HEK293 (cell line): Measurements from ENCODE around the gene CEMP1.

ENCODE experiments used
- CTCF ChIA-PET: fragments of 350-600 bp; formaldehyde crosslinking; extraction: SDS; loops from one replicate; lab custom pipeline; 2021; ENCODE audit warnings: antibody characterized with exemption; lab: Yijun Ruan, JAX
- POLR2A ChIA-PET: fragments of 300-600 bp; formaldehyde crosslinking; extraction: SDS; loops from one replicate; lab custom pipeline; 2020; ENCODE audit warnings: antibody characterized with exemption, inconsistent platforms; lab: Yijun Ruan, JAX
- H3K27ac ChIP-seq: fragments of 200-500 bp; sonication (Bioruptor generic); 2 replicates; pipeline ENCODE4 v1.5.1; 2014; ENCODE audit warnings: low read depth, low read length, control low read depth, inconsistent platforms; ENCODE audit errors: extremely low read depth
- H3K36me3 ChIP-seq, 2 experiments: fragments of 200-500 bp in 1 of 2; sonication (Bioruptor generic) in 1 of 2; 1 replicate in 1 of 2; 2 replicates in 1 of 2; pipeline ENCODE4 v1.5.1; 2014 to 2017; ENCODE audit warnings: inconsistent platforms in 2 of 2, low read length in 2 of 2; ENCODE audit not compliant: control insufficient read depth in 2 of 2, insufficient read depth in 1 of 2
- H3K4me1 ChIP-seq: fragments of 200-500 bp; sonication (Bioruptor generic); 2 replicates; pipeline ENCODE4 v1.5.1; 2014; ENCODE audit warnings: mild to moderate bottlenecking, low read length, inconsistent platforms; ENCODE audit not compliant: control insufficient read depth, insufficient read depth
- H3K4me3 ChIP-seq: 2 replicates; pipeline ENCODE4 v1.5.1; 2011; ENCODE audit warnings: low read depth, mild to moderate bottlenecking, control low read depth, low read length, moderate library complexity
- H3K9me3 ChIP-seq: fragments of 200-500 bp; sonication (Bioruptor generic); 2 replicates; pipeline ENCODE4 v1.5.1; 2014; ENCODE audit warnings: low read depth, low read length, inconsistent platforms; ENCODE audit not compliant: control insufficient read depth, insufficient read depth
- EGR2 ChIP-seq: fragments of 450-650 bp; formaldehyde crosslinking; IDR thresholded peaks from 2 replicates; pipeline ENCODE4 v1.5.1; 2016; ENCODE audit warnings: low read depth, missing biosample characterization, missing genetic modification characterization
- GLI2 ChIP-seq: fragments of 450-650 bp; formaldehyde crosslinking; IDR thresholded peaks from 2 replicates; pipeline ENCODE4; 2017; ENCODE audit warnings: missing biosample characterization, missing genetic modification characterization, low read depth, borderline replicate concordance
- ZBTB26 ChIP-seq: fragments of 450-650 bp; formaldehyde crosslinking; optimal IDR thresholded peaks from 2 replicates; pipeline ENCODE3; 2016; ENCODE audit warnings: missing biosample characterization, mild to moderate bottlenecking, missing genetic modification characterization
- ZFP37 ChIP-seq: fragments of 450-650 bp; formaldehyde crosslinking; IDR thresholded peaks from 2 replicates; pipeline ENCODE4 v1.5.1; 2016; ENCODE audit warnings: missing biosample characterization, missing genetic modification characterization
- ZNF112 ChIP-seq: fragments of 450-650 bp; formaldehyde crosslinking; IDR thresholded peaks from 2 replicates; pipeline ENCODE4 v1.5.0; 2017; ENCODE audit warnings: missing biosample characterization, missing genetic modification characterization
- ZNF133 ChIP-seq: fragments of 450-650 bp; formaldehyde crosslinking; IDR thresholded peaks from 2 replicates; pipeline ENCODE4 v1.5.1; 2016; ENCODE audit warnings: missing biosample characterization, missing genetic modification characterization
- ZNF148 ChIP-seq: fragments of 450-650 bp; formaldehyde crosslinking; IDR thresholded peaks from 2 replicates; pipeline ENCODE4 v1.5.0; 2017; ENCODE audit warnings: missing biosample characterization, missing genetic modification characterization, borderline replicate concordance
- ZNF155 ChIP-seq: fragments of 450-650 bp; formaldehyde crosslinking; IDR thresholded peaks from 2 replicates; pipeline ENCODE4 v1.5.1; 2016; ENCODE audit warnings: missing biosample characterization, missing genetic modification characterization
- ZNF157 ChIP-seq: fragments of 450-650 bp; formaldehyde crosslinking; IDR thresholded peaks from 2 replicates; pipeline ENCODE4 v1.5.1; 2016; ENCODE audit warnings: missing biosample characterization, missing genetic modification characterization
- ZNF16 ChIP-seq: fragments of 450-650 bp; formaldehyde crosslinking; IDR thresholded peaks from 2 replicates; pipeline ENCODE4 v1.5.1; 2016; ENCODE audit warnings: low read depth, missing biosample characterization, missing genetic modification characterization
- ZNF169 ChIP-seq: fragments of 450-650 bp; formaldehyde crosslinking; IDR thresholded peaks from 2 replicates; pipeline ENCODE4 v1.5.1; 2016; ENCODE audit warnings: missing biosample characterization, missing genetic modification characterization
- ZNF184 ChIP-seq: fragments of 450-650 bp; IDR thresholded peaks from 2 replicates; pipeline ENCODE4 v1.5.1; 2018; ENCODE audit warnings: missing biosample characterization, mild to moderate bottlenecking, missing genetic modification characterization
- ZNF266 ChIP-seq: fragments of 450-650 bp; formaldehyde crosslinking; IDR thresholded peaks from 2 replicates; pipeline ENCODE4 v1.5.1; 2016; ENCODE audit warnings: missing biosample characterization, missing genetic modification characterization, low read depth
- ZNF302 ChIP-seq: fragments of 450-650 bp; formaldehyde crosslinking; IDR thresholded peaks from 2 replicates; pipeline ENCODE4 v1.5.1; 2016; ENCODE audit warnings: missing biosample characterization, missing genetic modification characterization, low read depth
- ZNF335 ChIP-seq: fragments of 450-650 bp; formaldehyde crosslinking; conservative IDR thresholded peaks from 2 replicates; pipeline ENCODE4 v1.5.1; 2016; ENCODE audit warnings: missing biosample characterization, missing genetic modification characterization
- ZNF341 ChIP-seq: fragments of 450-650 bp; formaldehyde crosslinking; IDR thresholded peaks from 2 replicates; pipeline ENCODE4; 2016; ENCODE audit warnings: low read depth, missing biosample characterization, missing genetic modification characterization
- ZNF433 ChIP-seq: fragments of 450-650 bp; formaldehyde crosslinking; IDR thresholded peaks from 2 replicates; pipeline ENCODE4 v1.5.1; 2016; ENCODE audit warnings: missing biosample characterization, missing genetic modification characterization, low read depth
- ZNF488 ChIP-seq: fragments of 450-650 bp; formaldehyde crosslinking; IDR thresholded peaks from 2 replicates; pipeline ENCODE4 v1.5.1; 2016; ENCODE audit warnings: missing biosample characterization, missing genetic modification characterization
- ZNF501 ChIP-seq: fragments of 450-650 bp; formaldehyde crosslinking; IDR thresholded peaks from 2 replicates; pipeline ENCODE4 v1.5.1; 2016; ENCODE audit warnings: missing biosample characterization, missing genetic modification characterization
- ZNF510 ChIP-seq: fragments of 450-650 bp; formaldehyde crosslinking; IDR thresholded peaks from 2 replicates; pipeline ENCODE4 v1.5.1; 2018; ENCODE audit warnings: mild to moderate bottlenecking, missing genetic modification characterization, missing biosample characterization; ENCODE audit not compliant: insufficient replicate concordance
- ZNF544 ChIP-seq: fragments of 450-650 bp; formaldehyde crosslinking; IDR thresholded peaks from 2 replicates; pipeline ENCODE4 v1.5.0; 2017; ENCODE audit warnings: missing biosample characterization, missing genetic modification characterization
- ZNF560 ChIP-seq: fragments of 450-650 bp; formaldehyde crosslinking; IDR thresholded peaks from 2 replicates; pipeline ENCODE4 v1.5.1; 2017; ENCODE audit warnings: missing biosample characterization, missing genetic modification characterization, borderline replicate concordance
- ZNF623 ChIP-seq: fragments of 450-650 bp; formaldehyde crosslinking; IDR thresholded peaks from 2 replicates; pipeline ENCODE4 v1.5.1; 2016; ENCODE audit warnings: missing biosample characterization, missing genetic modification characterization
- ZNF645 ChIP-seq: fragments of 450-650 bp; formaldehyde crosslinking; IDR thresholded peaks from 2 replicates; pipeline ENCODE4; 2016; ENCODE audit warnings: missing biosample characterization, missing genetic modification characterization
- ZNF791 ChIP-seq: fragments of 450-650 bp; formaldehyde crosslinking; IDR thresholded peaks from 2 replicates; pipeline ENCODE4 v1.5.1; 2016; ENCODE audit warnings: missing biosample characterization, missing genetic modification characterization
- ZSCAN5A ChIP-seq: fragments of 450-650 bp; formaldehyde crosslinking; IDR thresholded peaks from 2 replicates; pipeline ENCODE4 v1.5.1; 2016; ENCODE audit warnings: missing biosample characterization, missing genetic modification characterization
- TF ChIP-seq, protein P1 (sequence below): fragments of 450-650 bp; formaldehyde crosslinking; IDR thresholded peaks from 2 replicates; pipeline ENCODE4 v1.5.1; 2016; ENCODE audit warnings: missing biosample characterization, missing genetic modification characterization

Gene CEMP1

DNA sequence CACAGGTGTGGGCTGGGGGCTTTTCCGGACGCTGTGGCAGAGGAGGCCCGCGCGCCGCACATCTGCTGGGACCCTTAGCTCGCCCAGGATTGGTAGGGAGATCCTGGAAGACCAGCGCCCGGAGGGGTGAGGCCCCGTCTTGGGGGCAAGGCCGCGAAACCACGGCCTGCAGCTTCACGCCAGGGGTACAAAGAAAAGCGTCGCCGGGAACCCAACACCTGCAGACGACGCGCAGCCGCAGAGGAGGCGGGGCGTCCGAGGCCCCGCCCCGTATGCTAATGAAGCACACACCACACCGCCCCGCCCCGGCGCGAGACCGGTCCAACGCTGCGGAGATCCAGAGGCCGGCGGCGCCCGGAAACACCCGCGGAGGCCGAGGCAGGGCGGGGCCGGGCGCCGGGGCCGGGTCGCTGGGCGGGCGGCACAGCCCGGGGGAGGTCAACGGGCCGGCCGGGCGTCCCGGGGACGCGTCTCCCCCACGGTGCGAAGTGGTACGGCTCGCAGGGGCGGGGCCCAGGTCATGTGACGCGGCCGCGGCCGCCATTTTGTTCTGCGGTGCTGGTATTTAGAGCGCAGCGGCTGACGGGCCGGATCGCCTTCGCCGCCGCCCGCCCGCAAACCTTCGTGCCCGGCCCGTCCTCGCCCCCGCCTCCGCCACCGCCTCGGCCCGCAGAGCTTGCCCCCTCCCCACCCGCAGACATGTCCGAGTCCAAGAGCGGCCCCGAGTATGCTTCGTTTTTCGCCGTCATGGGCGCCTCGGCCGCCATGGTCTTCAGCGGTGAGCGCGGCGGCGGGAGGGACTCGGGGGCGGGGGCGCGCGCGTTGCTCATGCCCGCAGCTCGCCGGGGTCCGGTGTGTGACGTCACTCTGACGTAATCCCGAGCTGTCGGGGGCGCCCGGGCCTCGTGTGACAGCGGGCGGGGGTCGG is 17.5 kb downstream of the CEMP1 start, which contains the start of gene ATP6V0C:
ATP6V0C (plus strand) TSS at position 548 of the 928 bp plus-strand sequence; CDS start at position 700, 152 bp downstream.
- CTCF ChIA-PET = interaction anchor here (0.6 to 5.6 kb wide), 2 partner anchors 12 to 195 kb away, joined by 3 to 27 read pairs; no protein-coding TSS in a partner anchor
- peaks cover 0 to 21% of the 10 kb centered on the region in 2 experiments; a peak in 1 of 3 replicates for H3K36me3 ChIP-seq
- no peaks in the 10 kb centered on the region for H3K9me3 ChIP-seq
- peak within 1 kb of the TSS; percentile 98 for H3K27ac ChIP-seq
- peak within 1 kb of the TSS; percentile 90 for H3K4me3 ChIP-seq
- POLR2A ChIA-PET = interaction anchor here (0.6 to 2.0 kb wide), 7 partner anchors 12 to 358 kb away, joined by 4 to 8 read pairs (median 5); partner anchors contain the start of genes PDPK1 and TRAF7
- no peaks in the 10 kb centered on the region; the same call in 1 of the 2 replicates for H3K4me1 ChIP-seq
- TF ChIP-seq ZNF302 (tag by site-specific recombination) (no peak), ZNF341 (0 out of 2 replicates have a peak, but pooled peaks have one; percentile 19), ZNF544 (tag by site-specific recombination) (no peak), ZBTB26 (peak; percentile 96), ZNF433 (tag by site-specific recombination) (no peak), ZNF16 (tag by site-specific recombination) (no peak), ZNF335 (tag by site-specific recombination) (peak; percentile 55), ZNF112 (tag by site-specific recombination) (no peak), ZNF266 (tag by site-specific recombination) (no peak), ZFP37 (no peak), ZSCAN5A (0 out of 2 replicates have a peak, but pooled peaks have one; percentile 49), ZNF488 (tag by site-specific recombination) (no peak), ZNF169 (peak; percentile 68; the same call in 1 of the 2 replicates), ZNF501 (tag by site-specific recombination) (no peak; the same call in 1 of the 2 replicates), ZNF184 (tag by site-specific recombination) (no peak), ZNF155 (tag by site-specific recombination) (no peak), EGR2 (tag by site-specific recombination) (peak; percentile 64), GLI2 (tag by site-specific recombination) (no peak), ZNF645 (tag by site-specific recombination) (no peak), ZNF148 (tag by site-specific recombination) (0 out of 2 replicates have a peak, but pooled peaks have one; percentile 39), ZNF791 (tag by site-specific recombination) (no peak), ZNF623 (no peak), ZNF510 (tag by site-specific recombination) (no peak), ZNF560 (tag by site-specific recombination) (no peak), ZNF133 (tag by site-specific recombination) (no peak), ZNF157 (tag by site-specific recombination) (no peak)
- TF ChIP-seq, protein P1, sequence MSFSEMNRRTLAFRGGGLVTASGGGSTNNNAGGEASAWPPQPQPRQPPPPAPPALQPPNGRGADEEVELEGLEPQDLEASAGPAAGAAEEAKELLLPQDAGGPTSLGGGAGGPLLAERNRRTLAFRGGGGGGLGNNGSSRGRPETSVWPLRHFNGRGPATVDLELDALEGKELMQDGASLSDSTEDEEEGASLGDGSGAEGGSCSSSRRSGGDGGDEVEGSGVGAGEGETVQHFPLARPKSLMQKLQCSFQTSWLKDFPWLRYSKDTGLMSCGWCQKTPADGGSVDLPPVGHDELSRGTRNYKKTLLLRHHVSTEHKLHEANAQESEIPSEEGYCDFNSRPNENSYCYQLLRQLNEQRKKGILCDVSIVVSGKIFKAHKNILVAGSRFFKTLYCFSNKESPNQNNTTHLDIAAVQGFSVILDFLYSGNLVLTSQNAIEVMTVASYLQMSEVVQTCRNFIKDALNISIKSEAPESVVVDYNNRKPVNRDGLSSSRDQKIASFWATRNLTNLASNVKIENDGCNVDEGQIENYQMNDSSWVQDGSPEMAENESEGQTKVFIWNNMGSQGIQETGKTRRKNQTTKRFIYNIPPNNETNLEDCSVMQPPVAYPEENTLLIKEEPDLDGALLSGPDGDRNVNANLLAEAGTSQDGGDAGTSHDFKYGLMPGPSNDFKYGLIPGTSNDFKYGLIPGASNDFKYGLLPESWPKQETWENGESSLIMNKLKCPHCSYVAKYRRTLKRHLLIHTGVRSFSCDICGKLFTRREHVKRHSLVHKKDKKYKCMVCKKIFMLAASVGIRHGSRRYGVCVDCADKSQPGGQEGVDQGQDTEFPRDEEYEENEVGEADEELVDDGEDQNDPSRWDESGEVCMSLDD = no peak
